NCI-H510A (cell line): ENCODE measurements around the gene DIP2C.

Experiments
- DNase-seq: peaks from one replicate; lab custom pipeline; 2025; lab: John Stamatoyannopoulos, UW

Gene DIP2C

GRCh38 chr10:675532-675931, 13.9 kb downstream of the DIP2C start:
- no peak for DNase-seq

GRCh38 chr10:673492-673891, 16.0 kb downstream of the DIP2C start:
- no peak for DNase-seq

GRCh38 chr10:672992-673391, 16.5 kb downstream of the DIP2C start:
- no peak for DNase-seq

- DNase-seq, result no peak
Measured at GRCh38 chr10:672203-672602, 17.3 kb downstream of the DIP2C start.

- DNase-seq, result no peak
Measured at GRCh38 chr10:670990-671389, 18.5 kb downstream of the DIP2C start.

GRCh38 chr10:670038-670437, 19.4 kb downstream of the DIP2C start:
- no peak for DNase-seq

GRCh38 chr10:668786-669485, 20.5 kb downstream of the DIP2C start:
- DNase-seq, result no peak

GRCh38 chr10:667602-668143, 21.8 kb downstream of the DIP2C start:
- DNase-seq, result no peak

- no peak for DNase-seq
Measured at GRCh38 chr10:667096-667495, 22.4 kb downstream of the DIP2C start.

- DNase-seq, result no peak
Measured at GRCh38 chr10:666237-667012, 23.0 kb downstream of the DIP2C start.

GRCh38 chr10:665579-666091, 23.8 kb downstream of the DIP2C start:
- DNase-seq, result no peak

- DNase-seq, result no peak
Measured at GRCh38 chr10:664893-665292, 24.6 kb downstream of the DIP2C start.

- DNase-seq, result no peak
Measured at GRCh38 chr10:664301-664700, 25.2 kb downstream of the DIP2C start.

- no peak for DNase-seq
Measured at GRCh38 chr10:663831-664251, 25.6 kb downstream of the DIP2C start.

GRCh38 chr10:663466-663751, 26.1 kb downstream of the DIP2C start:
- no peak for DNase-seq

GRCh38 chr10:662686-663465, 26.6 kb downstream of the DIP2C start:
- DNase-seq, result no peak

GRCh38 chr10:662223-662605, 27.3 kb downstream of the DIP2C start:
- DNase-seq, result peak; percentile 35

- DNase-seq, result no peak
Measured at GRCh38 chr10:661597-662222, 27.8 kb downstream of the DIP2C start.

GRCh38 chr10:660970-661596, 28.4 kb downstream of the DIP2C start:
- no peak for DNase-seq

GRCh38 chr10:660413-660969, 29.0 kb downstream of the DIP2C start:
- DNase-seq, result no peak

GRCh38 chr10:659688-660141, 29.8 kb downstream of the DIP2C start:
- DNase-seq, result no peak
